RWPE2 (cell line): ENCODE results near the gene KBTBD12.

Experiments used
- ATAC-seq: fragments of 200-7000 bp; cut with Tn5 transposase; 3 replicates; pipeline ENCODE4 v1.9.1; 2021; ENCODE audit warnings: low read depth
- DNase-seq: peaks from one replicate; pipeline ENCODE4 v3.0.0-alpha.2; 2020; ENCODE audit warnings: low spot score
- H3K27ac ChIP-seq: fragments of 450-650 bp; 2 replicates; pipeline ENCODE4 v1.5.1; 2017; ENCODE audit warnings: mild to moderate bottlenecking; ENCODE audit not compliant: poor library complexity, severe bottlenecking
- H3K27me3 ChIP-seq: fragments of 250-450 bp; sonication (Bioruptor Pico); 2 replicates; pipeline ENCODE4 v1.5.1; 2021; ENCODE audit warnings: mild to moderate bottlenecking, moderate library complexity; ENCODE audit not compliant: insufficient read depth, poor library complexity, severe bottlenecking
- H3K36me3 ChIP-seq: fragments of 250-450 bp; sonication (Bioruptor Pico); 2 replicates; pipeline ENCODE4 v1.5.1; 2020; ENCODE audit warnings: low read depth, mild to moderate bottlenecking, moderate library complexity
- H3K4me1 ChIP-seq: fragments of 250-450 bp; sonication (Bioruptor Pico); 2 replicates; pipeline ENCODE4 v1.5.1; 2021; ENCODE audit warnings: mild to moderate bottlenecking, moderate library complexity; ENCODE audit not compliant: insufficient read depth, poor library complexity, severe bottlenecking
- H3K4me3 ChIP-seq: fragments of 250-450 bp; sonication (Bioruptor Pico); 2 replicates; pipeline ENCODE4 v1.5.1; 2021; ENCODE audit warnings: mild to moderate bottlenecking, moderate library complexity; ENCODE audit not compliant: severe bottlenecking
- H3K9me3 ChIP-seq: fragments of 250-450 bp; sonication (Bioruptor Pico); 2 replicates; pipeline ENCODE4 v1.5.1; 2021; ENCODE audit warnings: mild to moderate bottlenecking, moderate library complexity; ENCODE audit not compliant: severe bottlenecking
- TF ChIP-seq, protein P1 (sequence below): fragments of 450-650 bp; IDR thresholded peaks from one replicate; pipeline ENCODE4 v1.5.1; 2017; ENCODE audit warnings: mild to moderate bottlenecking, moderate library complexity; ENCODE audit not compliant: poor library complexity, severe bottlenecking

The KBTBD12 gene

DNA sequence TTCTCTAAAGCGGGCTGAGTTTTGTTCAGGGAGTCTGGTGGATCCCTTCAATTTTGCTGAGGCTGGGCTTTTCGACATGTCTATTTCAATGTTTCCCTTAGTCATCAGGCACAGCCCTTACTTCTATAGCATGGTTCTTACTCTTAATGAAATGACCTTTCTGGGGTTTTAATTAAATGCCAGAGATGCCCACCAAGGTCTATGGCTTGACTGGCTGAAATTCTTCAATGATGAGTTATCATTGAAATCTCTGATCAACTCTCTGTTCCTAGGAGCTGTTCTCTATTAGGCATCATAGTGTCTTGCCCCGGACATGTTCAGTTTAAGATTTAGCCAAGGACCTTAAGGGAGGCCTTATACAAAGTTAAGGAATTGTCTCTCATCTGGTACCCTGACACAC lies 33.4 kb upstream of the KBTBD12 start:
- DNase-seq: no peak
- TF ChIP-seq, protein P1, sequence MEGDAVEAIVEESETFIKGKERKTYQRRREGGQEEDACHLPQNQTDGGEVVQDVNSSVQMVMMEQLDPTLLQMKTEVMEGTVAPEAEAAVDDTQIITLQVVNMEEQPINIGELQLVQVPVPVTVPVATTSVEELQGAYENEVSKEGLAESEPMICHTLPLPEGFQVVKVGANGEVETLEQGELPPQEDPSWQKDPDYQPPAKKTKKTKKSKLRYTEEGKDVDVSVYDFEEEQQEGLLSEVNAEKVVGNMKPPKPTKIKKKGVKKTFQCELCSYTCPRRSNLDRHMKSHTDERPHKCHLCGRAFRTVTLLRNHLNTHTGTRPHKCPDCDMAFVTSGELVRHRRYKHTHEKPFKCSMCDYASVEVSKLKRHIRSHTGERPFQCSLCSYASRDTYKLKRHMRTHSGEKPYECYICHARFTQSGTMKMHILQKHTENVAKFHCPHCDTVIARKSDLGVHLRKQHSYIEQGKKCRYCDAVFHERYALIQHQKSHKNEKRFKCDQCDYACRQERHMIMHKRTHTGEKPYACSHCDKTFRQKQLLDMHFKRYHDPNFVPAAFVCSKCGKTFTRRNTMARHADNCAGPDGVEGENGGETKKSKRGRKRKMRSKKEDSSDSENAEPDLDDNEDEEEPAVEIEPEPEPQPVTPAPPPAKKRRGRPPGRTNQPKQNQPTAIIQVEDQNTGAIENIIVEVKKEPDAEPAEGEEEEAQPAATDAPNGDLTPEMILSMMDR: no peak
- no peak for ATAC-seq
- H3K27me3 ChIP-seq: no peaks in the 10 kb centered on the region
- H3K4me3 ChIP-seq: no peak overlapping the region
- H3K4me1 ChIP-seq: no peaks in the 10 kb centered on the region
- H3K36me3 ChIP-seq: no peaks in the 10 kb centered on the region
- no peak overlapping the region for H3K27ac ChIP-seq
- H3K9me3 ChIP-seq: no peaks in the 10 kb centered on the region

DNA sequence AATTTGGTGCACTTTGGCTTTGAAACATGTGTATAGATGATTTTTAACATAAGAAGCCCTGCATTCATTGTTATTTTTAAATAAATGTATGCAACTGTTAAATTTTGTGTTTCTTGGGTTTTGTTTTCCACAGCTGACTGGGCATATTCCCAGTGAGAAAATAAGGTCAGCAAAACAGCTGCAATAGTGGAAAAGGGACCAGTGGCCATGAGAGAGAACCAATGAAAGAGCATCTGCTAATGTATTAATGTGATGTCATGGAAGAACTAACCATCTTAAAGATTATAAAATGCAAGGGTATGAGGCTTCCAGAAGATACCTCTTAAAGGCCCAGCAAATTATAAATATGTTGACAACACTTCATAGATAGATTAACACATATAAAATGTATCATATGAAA lies 31.0 kb upstream of the KBTBD12 start:
- ATAC-seq (no peak), DNase-seq (no peak)
- no peaks in the 10 kb centered on the region for H3K27me3 ChIP-seq
- H3K4me1 ChIP-seq: peaks cover 4% of the 10 kb centered on the region
- TF ChIP-seq, protein P1: no peak
- H3K36me3 ChIP-seq: no peaks in the 10 kb centered on the region
- no peaks in the 10 kb centered on the region for H3K9me3 ChIP-seq
- no peak overlapping the region for H3K27ac ChIP-seq
- H3K4me3 ChIP-seq: no peak overlapping the region

DNA sequence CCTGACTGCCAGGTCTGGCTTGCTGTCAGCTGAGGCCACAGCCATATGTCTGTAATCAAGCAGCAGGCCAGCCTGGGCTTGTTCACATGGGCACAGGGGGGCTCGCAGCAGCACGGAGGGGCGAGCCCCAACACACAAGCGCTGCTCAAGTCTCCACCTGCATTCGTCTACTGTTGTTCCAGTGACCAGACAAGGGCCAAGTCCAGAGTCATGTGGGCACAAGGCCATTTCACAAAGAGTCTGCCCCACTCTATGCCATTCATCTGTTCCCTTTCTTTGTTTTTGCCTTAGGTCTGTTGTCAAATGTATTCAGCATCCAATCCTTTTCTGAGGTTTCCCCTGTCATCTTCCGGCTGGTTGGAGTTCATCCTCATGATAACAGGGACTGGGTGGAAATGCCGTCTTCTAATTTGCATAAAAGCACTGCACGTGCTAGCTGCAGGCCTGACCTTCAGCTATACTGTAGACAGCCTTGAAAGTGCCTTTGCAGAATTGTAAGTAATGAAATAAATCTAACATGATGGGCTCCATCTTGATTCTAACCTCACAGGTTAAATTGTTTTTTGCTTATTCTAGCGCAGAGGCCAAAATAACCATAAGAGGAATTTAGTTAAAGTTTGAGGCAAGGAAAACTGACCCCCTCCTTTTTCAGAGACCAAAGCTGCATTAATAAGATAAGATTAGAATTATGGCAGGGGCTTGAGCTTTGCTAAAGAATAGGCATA lies 28.6 kb upstream of the KBTBD12 start:
- TF ChIP-seq, protein P1: no peak
- ATAC-seq: no peak
- Histone ChIP-seq H3K4me1 (peaks cover 4% of the 10 kb centered on the region), H3K9me3 (peaks cover under 1% of the 10 kb centered on the region), H3K4me3 (no peak overlapping the region), H3K27ac (no peak overlapping the region), H3K36me3 (no peaks in the 10 kb centered on the region), H3K27me3 (no peaks in the 10 kb centered on the region)
- DNase-seq: no peak

DNA sequence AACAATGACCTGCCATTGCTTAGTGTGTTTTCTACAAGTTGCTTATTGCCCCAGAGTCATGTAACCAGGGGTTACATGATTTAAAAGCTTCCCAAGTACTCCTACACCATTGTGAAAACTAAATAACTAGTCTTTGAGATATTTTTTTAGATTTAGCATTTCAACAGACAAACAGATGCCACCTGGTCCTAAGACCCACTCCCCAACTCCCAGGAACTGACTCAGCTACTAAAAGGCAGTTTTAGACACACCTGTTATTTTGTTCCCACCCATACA lies 28.1 kb upstream of the KBTBD12 start:
- Histone ChIP-seq H3K36me3 (no peaks in the 10 kb centered on the region), H3K4me3 (no peak overlapping the region), H3K27ac (no peak overlapping the region), H3K27me3 (no peaks in the 10 kb centered on the region), H3K4me1 (peaks cover 4% of the 10 kb centered on the region), H3K9me3 (peaks cover 2% of the 10 kb centered on the region)
- ATAC-seq: no peak
- TF ChIP-seq, protein P1: no peak
- no peak for DNase-seq

DNA sequence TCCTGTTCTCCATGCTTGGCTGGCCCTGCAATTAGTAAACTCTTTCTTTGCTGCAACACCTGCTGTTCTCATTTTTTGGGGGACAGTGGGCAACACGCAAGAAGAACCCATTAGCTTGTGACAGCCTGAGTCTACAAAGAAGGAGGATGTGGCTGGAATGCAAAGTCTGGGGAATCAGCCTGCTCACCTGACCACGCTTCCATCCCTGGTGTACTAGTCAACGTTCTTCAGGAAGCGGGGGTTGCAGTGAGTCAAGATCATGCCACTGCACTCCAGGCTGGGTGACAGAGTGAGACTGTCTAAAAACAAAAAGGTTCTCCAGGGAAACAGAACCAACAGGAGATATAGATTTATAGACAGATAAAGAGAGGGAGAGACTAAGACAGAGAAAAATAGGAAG lies 27.7 kb upstream of the KBTBD12 start:
- H3K4me3 ChIP-seq: no peak overlapping the region
- H3K27ac ChIP-seq: no peak overlapping the region
- TF ChIP-seq, protein P1: no peak
- no peaks in the 10 kb centered on the region for H3K36me3 ChIP-seq
- H3K4me1 ChIP-seq: peaks cover 4% of the 10 kb centered on the region
- H3K27me3 ChIP-seq: no peaks in the 10 kb centered on the region
- DNase-seq (no peak), ATAC-seq (peak; percentile 45; the same call in 1 of the 3 replicates)
- peaks cover 2% of the 10 kb centered on the region for H3K9me3 ChIP-seq
